ENCODE results near the gene SERTAD2.

SERTAD2 gene

GRCh38 chr2:64606479-64607363 is 47.0 kb downstream of the SERTAD2 start:
- DNase-seq: no peak

- DNase-seq: no peak
Measured at GRCh38 chr2:64605991-64606478, 47.7 kb downstream of the SERTAD2 start.

GRCh38 chr2:64605026-64605471 is 48.7 kb downstream of the SERTAD2 start:
- DNase-seq: no peak

GRCh38 chr2:64604155-64604554 is 49.6 kb downstream of the SERTAD2 start:
- DNase-seq: no peak

GRCh38 chr2:64602436-64602835 is 51.3 kb downstream of the SERTAD2 start:
- DNase-seq: no peak

GRCh38 chr2:64601785-64602391 is 51.8 kb downstream of the SERTAD2 start:
- no peak for DNase-seq

GRCh38 chr2:64601034-64601754 is 52.5 kb downstream of the SERTAD2 start:
- DNase-seq: no peak

GRCh38 chr2:64599469-64599868 is 54.2 kb downstream of the SERTAD2 start:
- DNase-seq: no peak

- DNase-seq: no peak
Measured at GRCh38 chr2:64598226-64598625, 55.5 kb downstream of the SERTAD2 start.

- DNase-seq: no peak
Measured at GRCh38 chr2:64595397-64596176, 58.1 kb downstream of the SERTAD2 start.

- no peak for DNase-seq
Measured at GRCh38 chr2:64594226-64594989, 59.3 kb downstream of the SERTAD2 start.

- DNase-seq: no peak
Measured at GRCh38 chr2:64593035-64593655, 60.6 kb downstream of the SERTAD2 start.

GRCh38 chr2:64591188-64591587 is 62.5 kb downstream of the SERTAD2 start:
- DNase-seq: no peak

- DNase-seq: no peak
Measured at GRCh38 chr2:64587561-64587960, 66.2 kb downstream of the SERTAD2 start.

GRCh38 chr2:64586883-64587481 is 66.7 kb downstream of the SERTAD2 start:
- no peak for DNase-seq

GRCh38 chr2:64586054-64586453 is 67.7 kb downstream of the SERTAD2 start:
- no peak for DNase-seq

GRCh38 chr2:64582774-64583340 is 70.9 kb downstream of the SERTAD2 start:
- DNase-seq: peak; percentile 66

- no peak for DNase-seq
Measured at GRCh38 chr2:64581777-64582539, 71.8 kb downstream of the SERTAD2 start.
